ENCODE results near the gene MMP20.

MMP20 gene

GRCh38 chr11:102623128-102623527 is 2.0 kb downstream of the MMP20 start:
- DNase-seq (ENCODE audit: low read depth), result no peak

- no peak for DNase-seq (ENCODE audit: low read depth)
Observed at GRCh38 chr11:102622258-102622657, 2.9 kb downstream of the MMP20 start.

GRCh38 chr11:102620818-102621561 is 4.1 kb downstream of the MMP20 start:
- peak; percentile 55 for DNase-seq (ENCODE audit: low read depth)

- no peak for DNase-seq (ENCODE audit: low read depth)
Observed at GRCh38 chr11:102620179-102620578, 5.0 kb downstream of the MMP20 start.

GRCh38 chr11:102617466-102618008 is 7.6 kb downstream of the MMP20 start:
- no peak for DNase-seq (ENCODE audit: low read depth)

GRCh38 chr11:102615894-102616432 is 9.2 kb downstream of the MMP20 start:
- no peak for DNase-seq (ENCODE audit: low read depth)

- no peak for DNase-seq (ENCODE audit: low read depth)
Observed at GRCh38 chr11:102615077-102615893, 9.8 kb downstream of the MMP20 start.

GRCh38 chr11:102614485-102614884 is 10.6 kb downstream of the MMP20 start:
- DNase-seq (ENCODE audit: low read depth), result no peak

- no peak for DNase-seq (ENCODE audit: low read depth)
Observed at GRCh38 chr11:102614031-102614430, 11.1 kb downstream of the MMP20 start.

GRCh38 chr11:102613450-102613849 is 11.7 kb downstream of the MMP20 start:
- DNase-seq (ENCODE audit: low read depth), result no peak

- no peak for DNase-seq (ENCODE audit: low read depth)
Observed at GRCh38 chr11:102611291-102611690, 13.8 kb downstream of the MMP20 start.

- DNase-seq (ENCODE audit: low read depth), result no peak
Observed at GRCh38 chr11:102610200-102610599, 14.9 kb downstream of the MMP20 start.

- no peak for DNase-seq (ENCODE audit: low read depth)
Observed at GRCh38 chr11:102608699-102609098, 16.4 kb downstream of the MMP20 start.

GRCh38 chr11:102604875-102605274 is 20.3 kb downstream of the MMP20 start:
- DNase-seq (ENCODE audit: low read depth), result no peak

GRCh38 chr11:102604011-102604410 is 21.1 kb downstream of the MMP20 start:
- DNase-seq (ENCODE audit: low read depth), result no peak

- DNase-seq (ENCODE audit: low read depth), result no peak
Observed at GRCh38 chr11:102603576-102603975, 21.6 kb downstream of the MMP20 start.

GRCh38 chr11:102603091-102603490 is 22.0 kb downstream of the MMP20 start:
- DNase-seq (ENCODE audit: low read depth), result peak; percentile 31

- no peak for DNase-seq (ENCODE audit: low read depth)
Observed at GRCh38 chr11:102600666-102601065, 24.5 kb downstream of the MMP20 start.

- DNase-seq (ENCODE audit: low read depth), result peak; percentile 77
Observed at GRCh38 chr11:102599642-102600261, 25.4 kb downstream of the MMP20 start.

- DNase-seq (ENCODE audit: low read depth), result no peak
Observed at GRCh38 chr11:102598272-102598671, 26.9 kb downstream of the MMP20 start.

- no peak for DNase-seq (ENCODE audit: low read depth)
Observed at GRCh38 chr11:102596578-102596977, 28.6 kb downstream of the MMP20 start.
